Measurements from ENCODE around the gene GLRA2. TPM values are rescaled to one million over a fixed set of nuclear protein-coding genes. Genes with fewer than 3 reads are reported as not detected.
A peak's percentile ranks its signal among the peaks of the same experiment; 100 is the strongest.

The GLRA2 gene
- 1.0 TPM for total RNA-seq

GRCh38 chrX:14529290-14529989, at the start of gene GLRA2:
Gene GLRA2 (plus strand): TSS chrX:14529536. CDS start chrX:14530058, 522 bp downstream.
- Histone ChIP-seq H3K9me3 (ENCODE audit: control insufficient read depth in 3 of 3, low read length in 3 of 3) (no peaks in the 10 kb centered on the region), H3K27me3 (ENCODE audit: control insufficient read depth in 3 of 3, insufficient read depth in 3 of 3, low read length in 3 of 3) (no peaks in the 10 kb centered on the region), H3K36me3 (ENCODE audit: control insufficient read depth in 3 of 3, insufficient read depth in 3 of 3, low read length in 3 of 3) (no peaks in the 10 kb centered on the region), H3K4me1 (ENCODE audit: control insufficient read depth in 3 of 3, insufficient read depth in 3 of 3, low read length in 3 of 3) (no peaks in the 10 kb centered on the region), H3K27ac (ENCODE audit: low read depth, low read length) (no peak within 1 kb of the TSS), H3K9ac (ENCODE audit: low read depth in 1 of 3, low read length in 3 of 3) (no peak within 1 kb of the TSS), H3K4me3 (ENCODE audit: low read length in 3 of 3) (no peak within 1 kb of the TSS)

- no peaks in the 10 kb centered on the region for H3K4me1 ChIP-seq (ENCODE audit: control insufficient read depth in 3 of 3, insufficient read depth in 3 of 3, low read length in 3 of 3)
- no peaks in the 10 kb centered on the region for H3K36me3 ChIP-seq (ENCODE audit: control insufficient read depth in 3 of 3, insufficient read depth in 3 of 3, low read length in 3 of 3)
- no peak overlapping the region for H3K9ac ChIP-seq (ENCODE audit: low read depth in 1 of 3, low read length in 3 of 3)
- no peak overlapping the region for H3K4me3 ChIP-seq (ENCODE audit: low read length in 3 of 3)
- no peaks in the 10 kb centered on the region for H3K9me3 ChIP-seq (ENCODE audit: control insufficient read depth in 3 of 3, low read length in 3 of 3)
- no peaks in the 10 kb centered on the region for H3K27me3 ChIP-seq (ENCODE audit: control insufficient read depth in 3 of 3, insufficient read depth in 3 of 3, low read length in 3 of 3)
- H3K27ac ChIP-seq (ENCODE audit: low read depth, low read length) = no peak overlapping the region
These were observed 39.9 kb upstream of the GLRA2 start for GRCh38 chrX:14489437-14489836.

DNA sequence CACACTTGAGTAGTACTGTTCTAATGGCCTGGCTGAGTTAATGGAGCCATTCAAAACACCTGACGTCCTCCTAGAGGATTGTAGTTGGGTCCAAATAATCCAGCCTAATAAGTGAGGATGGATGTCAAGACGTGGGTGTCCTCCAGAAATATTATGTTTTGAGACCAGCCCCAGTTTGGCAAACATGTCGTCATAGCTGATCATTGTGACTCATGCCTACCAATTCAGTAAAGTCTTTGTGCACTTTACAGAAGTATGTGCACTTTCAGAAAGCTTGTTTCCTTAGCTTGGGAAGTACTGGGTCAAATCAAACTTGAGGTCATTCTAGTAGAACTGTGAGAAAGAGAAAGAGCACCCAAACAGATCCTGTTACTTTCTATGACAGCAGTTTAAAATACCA, 37.6 kb upstream of the GLRA2 start:
- Histone ChIP-seq H3K4me3 (ENCODE audit: low read length in 3 of 3) (no peak overlapping the region), H3K27ac (ENCODE audit: low read depth, low read length) (no peak overlapping the region), H3K36me3 (ENCODE audit: control insufficient read depth in 3 of 3, insufficient read depth in 3 of 3, low read length in 3 of 3) (no peaks in the 10 kb centered on the region), H3K9ac (ENCODE audit: low read depth in 1 of 3, low read length in 3 of 3) (no peak overlapping the region), H3K9me3 (ENCODE audit: control insufficient read depth in 3 of 3, low read length in 3 of 3) (no peaks in the 10 kb centered on the region), H3K4me1 (ENCODE audit: control insufficient read depth in 3 of 3, insufficient read depth in 3 of 3, low read length in 3 of 3) (no peaks in the 10 kb centered on the region), H3K27me3 (ENCODE audit: control insufficient read depth in 3 of 3, insufficient read depth in 3 of 3, low read length in 3 of 3) (no peaks in the 10 kb centered on the region)

DNA sequence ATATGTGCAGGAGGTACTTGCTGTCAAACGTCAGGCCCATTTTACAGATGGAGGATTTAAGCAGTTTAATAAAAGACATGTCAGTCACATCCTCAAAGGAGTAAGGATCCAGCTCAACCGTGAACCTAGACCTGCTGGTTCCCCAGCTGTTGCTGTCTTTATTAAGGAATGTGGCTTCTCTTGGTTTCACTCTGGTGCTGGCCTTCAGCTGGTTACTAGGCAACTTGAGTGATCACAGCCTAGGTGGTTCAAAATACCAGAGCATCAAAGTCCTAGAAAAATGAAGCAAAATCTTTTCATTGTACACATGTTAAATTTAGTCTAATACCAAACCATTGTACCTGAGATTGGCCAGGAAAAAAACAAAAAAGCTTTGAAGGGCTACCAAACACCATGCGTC, 32.7 kb upstream of the GLRA2 start:
- Histone ChIP-seq H3K27me3 (ENCODE audit: control insufficient read depth in 3 of 3, insufficient read depth in 3 of 3, low read length in 3 of 3) (no peaks in the 10 kb centered on the region), H3K4me3 (ENCODE audit: low read length in 3 of 3) (peak overlapping the region in 1 of 3 donors; percentile 51), H3K9me3 (ENCODE audit: control insufficient read depth in 3 of 3, low read length in 3 of 3) (no peaks in the 10 kb centered on the region), H3K27ac (ENCODE audit: low read depth, low read length) (no peak overlapping the region), H3K36me3 (ENCODE audit: control insufficient read depth in 3 of 3, insufficient read depth in 3 of 3, low read length in 3 of 3) (no peaks in the 10 kb centered on the region), H3K9ac (ENCODE audit: low read depth in 1 of 3, low read length in 3 of 3) (peak overlapping the region in 1 of 3 donors; percentile 30), H3K4me1 (ENCODE audit: control insufficient read depth in 3 of 3, insufficient read depth in 3 of 3, low read length in 3 of 3) (no peaks in the 10 kb centered on the region)

- Histone ChIP-seq H3K9ac (ENCODE audit: low read depth in 1 of 3, low read length in 3 of 3) (peak overlapping the region in 2 of 3 donors; percentile 4 to 30), H3K27ac (ENCODE audit: low read depth, low read length) (no peak overlapping the region)
These were observed 32.1 kb upstream of the GLRA2 start for GRCh38 chrX:14497184-14497666.

DNA sequence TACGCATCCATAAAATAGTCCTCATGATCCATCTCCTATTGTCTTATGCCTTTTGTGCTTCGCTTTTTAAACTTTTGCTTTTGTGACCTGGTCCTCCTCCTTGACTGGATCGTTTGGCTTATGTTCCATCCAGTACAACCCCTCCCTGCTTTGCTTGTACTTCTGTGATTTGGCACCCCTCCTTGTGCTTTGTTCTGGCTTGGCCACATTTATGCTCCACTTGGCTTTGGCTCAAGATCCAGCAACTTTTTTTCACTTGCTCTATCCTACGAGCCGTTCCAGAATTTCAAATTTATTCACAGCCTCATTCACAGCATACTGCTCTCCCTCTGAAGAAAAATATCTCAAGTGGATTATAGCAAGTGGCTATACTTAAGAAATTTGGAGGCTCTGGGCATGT, 28.0 kb upstream of the GLRA2 start:
- Histone ChIP-seq H3K4me1 (ENCODE audit: control insufficient read depth in 3 of 3, insufficient read depth in 3 of 3, low read length in 3 of 3) (peaks cover 0 to 2% (median 0%) of the 10 kb centered on the region in 3 donors), H3K27me3 (ENCODE audit: control insufficient read depth in 3 of 3, insufficient read depth in 3 of 3, low read length in 3 of 3) (no peaks in the 10 kb centered on the region), H3K9ac (ENCODE audit: low read depth in 1 of 3, low read length in 3 of 3) (no peak overlapping the region), H3K9me3 (ENCODE audit: control insufficient read depth in 3 of 3, low read length in 3 of 3) (no peaks in the 10 kb centered on the region), H3K36me3 (ENCODE audit: control insufficient read depth in 3 of 3, insufficient read depth in 3 of 3, low read length in 3 of 3) (no peaks in the 10 kb centered on the region), H3K4me3 (ENCODE audit: low read length in 3 of 3) (no peak overlapping the region), H3K27ac (ENCODE audit: low read depth, low read length) (no peak overlapping the region)

More at GRCh38 chrX:14497184-14497666, 32.1 kb upstream of the GLRA2 start:
- no peaks in the 10 kb centered on the region for H3K9me3 ChIP-seq (ENCODE audit: control insufficient read depth in 3 of 3, low read length in 3 of 3)
- no peaks in the 10 kb centered on the region for H3K27me3 ChIP-seq (ENCODE audit: control insufficient read depth in 3 of 3, insufficient read depth in 3 of 3, low read length in 3 of 3)
- no peaks in the 10 kb centered on the region for H3K4me1 ChIP-seq (ENCODE audit: control insufficient read depth in 3 of 3, insufficient read depth in 3 of 3, low read length in 3 of 3)
- no peaks in the 10 kb centered on the region for H3K36me3 ChIP-seq (ENCODE audit: control insufficient read depth in 3 of 3, insufficient read depth in 3 of 3, low read length in 3 of 3)
- peak overlapping the region; percentile 9 to 51 (median 49) for H3K4me3 ChIP-seq (ENCODE audit: low read length in 3 of 3)

DNA sequence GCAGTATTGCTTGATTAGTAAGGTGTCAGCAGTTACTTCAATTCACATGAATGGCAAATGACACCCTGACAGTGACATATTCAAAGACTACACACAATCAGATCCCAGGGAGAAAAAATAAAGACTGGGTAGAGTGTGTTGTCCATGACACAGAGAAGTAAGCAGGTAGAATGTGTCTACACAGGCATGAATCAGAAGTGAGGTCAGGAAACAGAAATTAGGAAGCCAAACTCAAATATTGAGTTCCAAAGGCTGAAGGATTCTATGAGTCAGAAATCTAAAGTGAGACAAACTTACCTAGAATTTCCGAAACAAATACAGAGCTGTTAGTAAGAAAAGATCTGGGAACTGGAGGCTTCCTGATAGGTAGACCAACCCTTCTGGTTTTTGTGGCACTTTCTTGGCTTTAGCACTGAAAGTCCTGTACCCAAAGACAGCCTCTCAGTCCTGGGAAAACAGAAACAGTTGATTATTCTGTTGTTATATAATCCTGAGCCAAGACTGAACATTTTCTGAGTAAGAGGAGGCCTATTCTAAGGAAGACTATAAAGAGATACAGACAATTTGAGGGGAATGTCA, 24.3 kb upstream of the GLRA2 start:
- Histone ChIP-seq H3K4me3 (ENCODE audit: low read length in 3 of 3) (no peak overlapping the region), H3K36me3 (ENCODE audit: control insufficient read depth in 3 of 3, insufficient read depth in 3 of 3, low read length in 3 of 3) (no peaks in the 10 kb centered on the region), H3K9me3 (ENCODE audit: control insufficient read depth in 3 of 3, low read length in 3 of 3) (no peaks in the 10 kb centered on the region), H3K27ac (ENCODE audit: low read depth, low read length) (no peak overlapping the region), H3K4me1 (ENCODE audit: control insufficient read depth in 3 of 3, insufficient read depth in 3 of 3, low read length in 3 of 3) (peaks cover 0 to 2% (median 0%) of the 10 kb centered on the region in 3 donors), H3K9ac (ENCODE audit: low read depth in 1 of 3, low read length in 3 of 3) (no peak overlapping the region), H3K27me3 (ENCODE audit: control insufficient read depth in 3 of 3, insufficient read depth in 3 of 3, low read length in 3 of 3) (no peaks in the 10 kb centered on the region)

DNA sequence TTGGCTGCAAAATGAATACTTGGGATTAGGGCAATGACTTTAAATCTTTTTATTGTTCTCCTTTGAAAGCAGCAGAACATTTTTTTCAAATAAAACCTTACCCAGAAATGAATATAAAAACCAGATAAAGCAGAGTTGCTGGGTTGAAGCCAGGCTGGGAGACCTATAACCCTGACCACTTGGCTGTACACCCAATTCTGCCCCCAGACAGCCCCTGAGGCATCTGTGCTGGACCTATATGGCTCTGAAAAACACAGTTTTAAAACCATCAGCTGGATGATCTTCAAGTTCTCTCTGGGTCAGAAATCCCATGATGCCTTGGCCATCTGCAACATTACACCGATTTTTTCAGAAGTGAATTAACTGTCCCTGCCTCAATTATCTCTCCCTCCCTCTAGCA, 23.7 kb upstream of the GLRA2 start:
- Histone ChIP-seq H3K27ac (ENCODE audit: low read depth, low read length) (no peak overlapping the region), H3K27me3 (ENCODE audit: control insufficient read depth in 3 of 3, insufficient read depth in 3 of 3, low read length in 3 of 3) (no peaks in the 10 kb centered on the region), H3K36me3 (ENCODE audit: control insufficient read depth in 3 of 3, insufficient read depth in 3 of 3, low read length in 3 of 3) (no peaks in the 10 kb centered on the region), H3K4me3 (ENCODE audit: low read length in 3 of 3) (no peak overlapping the region), H3K9me3 (ENCODE audit: control insufficient read depth in 3 of 3, low read length in 3 of 3) (no peaks in the 10 kb centered on the region), H3K4me1 (ENCODE audit: control insufficient read depth in 3 of 3, insufficient read depth in 3 of 3, low read length in 3 of 3) (peaks cover 0 to 2% (median 0%) of the 10 kb centered on the region in 3 donors), H3K9ac (ENCODE audit: low read depth in 1 of 3, low read length in 3 of 3) (no peak overlapping the region)

- peaks cover 0 to 2% (median 0%) of the 10 kb centered on the region in 3 donors for H3K4me1 ChIP-seq (ENCODE audit: control insufficient read depth in 3 of 3, insufficient read depth in 3 of 3, low read length in 3 of 3)
- no peak overlapping the region for H3K27ac ChIP-seq (ENCODE audit: low read depth, low read length)
- no peaks in the 10 kb centered on the region for H3K27me3 ChIP-seq (ENCODE audit: control insufficient read depth in 3 of 3, insufficient read depth in 3 of 3, low read length in 3 of 3)
- H3K4me3 ChIP-seq (ENCODE audit: low read length in 3 of 3) = no peak overlapping the region
- no peaks in the 10 kb centered on the region for H3K9me3 ChIP-seq (ENCODE audit: control insufficient read depth in 3 of 3, low read length in 3 of 3)
- H3K36me3 ChIP-seq (ENCODE audit: control insufficient read depth in 3 of 3, insufficient read depth in 3 of 3, low read length in 3 of 3) = no peaks in the 10 kb centered on the region
- no peak overlapping the region for H3K9ac ChIP-seq (ENCODE audit: low read depth in 1 of 3, low read length in 3 of 3)
These were observed 22.5 kb upstream of the GLRA2 start for GRCh38 chrX:14506866-14507265.

DNA sequence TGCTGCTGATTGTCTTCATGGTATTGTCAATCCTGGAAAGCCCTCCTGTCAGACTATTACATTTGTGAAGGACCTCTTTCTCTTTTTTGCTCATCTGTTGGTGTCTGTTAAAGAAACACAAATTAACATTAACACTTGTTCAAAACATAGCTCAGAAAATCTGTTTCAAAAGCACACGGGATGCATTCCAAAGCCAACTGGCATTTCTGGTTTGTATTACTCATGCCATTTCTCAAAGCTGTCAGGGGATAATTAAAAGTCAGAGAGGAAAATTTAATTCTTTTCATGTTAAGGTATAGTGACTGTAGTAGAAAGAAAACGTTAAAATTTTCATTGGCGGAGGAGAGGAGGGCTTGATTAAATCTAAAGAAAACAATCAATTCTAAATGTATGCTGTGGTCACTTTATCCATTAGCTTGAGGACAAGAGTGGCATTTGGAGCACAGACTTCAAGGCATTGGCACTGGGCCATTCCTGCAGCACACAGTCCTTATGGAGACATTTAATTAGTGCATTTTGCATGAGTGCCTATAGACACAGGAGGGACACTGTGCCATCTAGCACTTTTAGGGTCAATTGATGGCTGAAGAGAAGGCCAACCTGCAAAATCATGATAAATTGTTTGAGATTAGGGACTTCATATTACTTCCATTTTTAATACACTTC, 21.2 kb upstream of the GLRA2 start:
- Histone ChIP-seq H3K36me3 (ENCODE audit: control insufficient read depth in 3 of 3, insufficient read depth in 3 of 3, low read length in 3 of 3) (no peaks in the 10 kb centered on the region), H3K4me3 (ENCODE audit: low read length in 3 of 3) (no peak overlapping the region), H3K27ac (ENCODE audit: low read depth, low read length) (no peak overlapping the region), H3K4me1 (ENCODE audit: control insufficient read depth in 3 of 3, insufficient read depth in 3 of 3, low read length in 3 of 3) (peaks cover 0 to 2% (median 0%) of the 10 kb centered on the region in 3 donors), H3K27me3 (ENCODE audit: control insufficient read depth in 3 of 3, insufficient read depth in 3 of 3, low read length in 3 of 3) (no peaks in the 10 kb centered on the region), H3K9me3 (ENCODE audit: control insufficient read depth in 3 of 3, low read length in 3 of 3) (no peaks in the 10 kb centered on the region), H3K9ac (ENCODE audit: low read depth in 1 of 3, low read length in 3 of 3) (no peak overlapping the region)

Data from skeletal muscle tissue (tissue), 4 donors.